ENCODE results near the gene HHLA2.

HHLA2 gene

DNA sequence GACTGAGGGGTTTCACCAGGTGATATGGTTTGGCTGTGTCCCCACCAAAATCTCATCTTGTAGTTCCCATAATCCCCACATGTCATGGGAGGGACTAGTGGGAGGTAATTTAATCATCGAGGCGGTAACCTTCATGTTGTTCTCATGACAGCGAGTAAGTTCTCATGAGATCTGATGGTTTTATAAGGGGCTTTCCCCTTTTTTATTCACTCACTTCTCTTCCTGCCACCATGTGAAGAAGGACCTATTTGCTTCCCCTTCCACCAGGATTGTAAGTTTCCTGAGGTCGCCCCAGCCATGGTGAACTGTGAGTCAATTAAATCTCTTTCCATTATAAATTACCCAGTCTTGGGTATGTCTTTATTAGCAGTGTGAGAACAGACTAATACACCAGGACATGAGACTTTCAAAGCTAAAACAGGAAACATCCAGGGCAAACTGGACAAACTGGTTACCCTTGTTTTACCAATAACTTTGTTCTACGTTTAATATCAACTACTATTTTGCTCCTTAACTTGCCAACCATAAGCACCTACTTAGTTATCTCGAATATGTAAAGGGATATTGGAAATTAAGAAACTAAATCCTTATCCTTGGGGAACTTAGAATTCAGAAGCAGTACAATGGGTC lies 115.9 kb downstream of the HHLA2 start:
- no peak for DNase-seq (ENCODE audit: insufficient read length, low spot score)
- no peak for FAIRE-seq

DNA sequence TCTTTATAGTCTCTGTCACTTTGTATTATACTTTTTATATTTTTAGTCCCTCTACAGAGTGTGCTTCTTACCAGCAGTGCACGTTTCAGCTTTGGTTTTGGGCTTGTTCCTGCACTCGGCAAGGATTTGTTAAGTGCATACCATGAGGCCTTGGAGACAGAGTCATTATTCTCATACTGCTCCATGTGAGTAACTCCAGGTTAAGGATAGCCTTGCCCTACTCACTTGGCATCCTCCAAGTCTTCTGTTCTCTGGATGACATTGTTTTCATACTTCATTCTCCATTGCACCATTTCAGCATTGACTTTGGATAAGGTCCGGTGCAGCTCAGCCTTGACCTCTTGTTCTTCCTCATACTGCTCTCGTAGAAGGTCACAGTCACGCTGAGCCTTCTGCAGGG lies 117.7 kb downstream of the HHLA2 start:
- FAIRE-seq: no peak
- DNase-seq (ENCODE audit: insufficient read length, low spot score): no peak

DNA sequence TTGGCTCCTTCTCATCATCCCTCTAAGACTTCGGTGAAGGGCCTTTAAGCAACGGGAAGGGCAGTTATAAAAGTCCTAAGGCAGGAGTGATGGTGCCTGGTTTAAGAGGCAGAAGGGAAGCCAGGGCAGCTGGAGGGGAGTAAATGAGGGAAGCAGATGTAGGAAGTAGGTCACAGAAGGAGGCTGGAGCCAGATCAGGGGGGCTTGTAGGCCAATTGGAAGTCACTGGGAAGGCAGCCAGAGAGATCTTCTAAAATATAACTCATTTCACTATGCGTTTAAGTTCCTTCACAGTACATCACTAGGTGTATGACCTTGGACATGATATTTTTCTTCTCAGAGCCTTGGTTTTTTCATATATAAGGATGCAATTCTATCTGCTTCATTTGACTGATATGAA lies 119.3 kb downstream of the HHLA2 start:
- FAIRE-seq: no peak
- DNase-seq (ENCODE audit: insufficient read length, low spot score): no peak

DNA sequence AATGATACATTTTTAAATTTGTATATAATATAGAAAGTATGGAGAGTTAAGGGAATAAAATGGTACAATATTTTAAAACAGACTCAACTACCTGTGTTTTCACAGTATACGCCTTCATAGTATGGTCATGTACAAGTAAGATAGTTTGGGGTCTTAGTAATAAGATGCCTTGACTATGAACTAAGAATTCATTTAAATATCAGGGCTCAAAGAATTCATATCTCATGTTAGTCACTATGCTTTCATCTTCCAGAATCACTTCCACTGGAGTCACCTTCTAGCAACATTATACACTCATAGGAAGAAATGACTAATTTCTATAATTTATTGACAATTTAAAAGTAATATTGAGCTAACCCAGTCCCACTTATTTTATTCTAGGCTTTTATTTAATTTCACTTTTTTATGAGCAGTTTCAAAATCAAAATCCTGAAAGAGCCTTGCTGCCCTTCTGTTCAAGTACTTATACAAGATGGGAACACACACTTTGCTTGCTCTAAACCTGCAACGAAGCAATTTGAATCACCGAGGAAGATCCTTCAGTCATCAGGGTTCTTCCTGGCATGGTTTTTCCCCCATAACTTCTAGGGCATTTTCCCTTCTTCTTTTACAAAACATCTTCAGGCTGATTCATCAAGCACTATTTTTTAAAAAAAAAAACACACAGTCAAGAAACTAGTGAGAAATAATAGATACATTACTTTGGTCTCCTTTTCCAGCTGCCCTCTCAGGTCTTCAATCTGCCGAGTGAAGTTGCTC lies 119.9 kb downstream of the HHLA2 start:
- DNase-seq (ENCODE audit: insufficient read length, low spot score): no peak
- FAIRE-seq: no peak

DNA sequence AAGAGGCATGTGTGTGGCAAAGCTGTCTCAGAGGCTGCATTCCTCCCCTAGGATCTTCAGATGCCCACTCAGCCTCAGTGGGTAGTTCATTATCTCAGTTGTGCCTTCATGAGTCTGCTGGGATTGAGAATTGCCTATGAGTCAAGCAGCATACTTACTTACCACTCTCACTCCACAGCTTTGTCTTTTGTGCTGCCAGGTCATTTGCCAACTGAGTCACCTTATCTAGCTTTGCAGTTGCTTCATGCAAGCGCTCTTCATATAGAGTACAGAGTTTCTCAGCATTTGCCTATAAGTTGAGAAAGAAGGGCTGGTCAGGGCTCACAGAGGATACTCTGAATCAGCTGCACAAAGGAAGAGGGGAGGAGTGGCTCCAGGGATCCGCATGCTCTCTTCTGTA lies 124.6 kb downstream of the HHLA2 start:
- DNase-seq (ENCODE audit: insufficient read length, low spot score) (no peak), FAIRE-seq (no peak)

Data from GM19239 (cell line).